SK-N-MC (cell line): ENCODE results near the gene LRP1B.

Experiments used
- EZH2 ChIP-seq: fragments of 200-600 bp; sonication (generic); IDR thresholded peaks from one replicate; pipeline ENCODE4 v1.6.1; 2017; ENCODE audit warnings: antibody characterized with exemption
- FOXP2 ChIP-seq: optimal IDR thresholded peaks from 2 replicates; pipeline ENCODE3; 2011; ENCODE audit warnings: mild to moderate bottlenecking, moderate library complexity; ENCODE audit not compliant: insufficient read depth; ENCODE audit errors: extremely low read length, control extremely low read depth
- POLR2AphosphoS5 ChIP-seq: IDR thresholded peaks from 2 replicates; pipeline ENCODE4 v1.6.1; 2012; ENCODE audit warnings: mild to moderate bottlenecking, low read depth, low read length, borderline replicate concordance

DNA sequence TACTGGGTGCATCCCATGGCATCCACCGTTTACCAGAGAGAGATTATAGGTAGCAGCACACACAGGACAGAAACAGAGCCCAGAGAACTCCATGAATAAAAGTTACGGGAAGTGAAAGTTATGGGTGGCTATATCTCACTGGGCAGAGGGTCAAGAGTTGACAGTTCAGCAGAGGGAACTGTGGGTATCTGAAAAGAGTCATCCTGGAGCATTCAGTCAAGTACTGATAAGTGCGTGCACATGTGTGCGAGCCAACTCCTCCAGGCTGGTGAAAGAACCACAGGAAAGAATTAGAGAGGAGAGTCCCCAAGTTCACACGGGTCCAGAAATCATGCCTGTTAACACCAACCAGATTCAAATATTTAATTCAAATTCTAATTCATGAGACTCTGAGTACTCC is 1588.2 kb downstream of the LRP1B start:
- TF ChIP-seq EZH2 (no peak), POLR2AphosphoS5 (no peak), FOXP2 (no peak)
